HFFc6 (cell line): Measurements from ENCODE around the gene PRKAA1. TPM values are rescaled to one million over a fixed set of nuclear protein-coding genes. Genes with fewer than 3 reads are reported as not detected.
"Not testable (repeated sequence)": the region's sequence is repeated elsewhere in the genome, so short reads cannot be mapped to it uniquely, and the experiment has no call there.

Experiments
- DNase-seq: peaks from one replicate; pipeline ENCODE4 v3.0.0-alpha.2; 2018
- H3K27ac Mint-ChIP-seq: 2 replicates; pipeline ENCODE4 v1.8.0; 2020; ENCODE audit warnings: mild to moderate bottlenecking, mixed read lengths
- H3K27me3 Mint-ChIP-seq: 2 replicates; pipeline ENCODE4 v1.8.0; 2021; ENCODE audit warnings: mild to moderate bottlenecking, moderate library complexity, mixed read lengths; ENCODE audit not compliant: insufficient read depth
- H3K36me3 Mint-ChIP-seq: 2 replicates; pipeline ENCODE4 v1.8.0; 2021; ENCODE audit warnings: low read depth, mixed read lengths
- H3K4me1 Mint-ChIP-seq: 2 replicates; pipeline ENCODE4 v1.8.0; 2020; ENCODE audit warnings: low read depth, mixed read lengths
- H3K4me3 Mint-ChIP-seq: 2 replicates; pipeline ENCODE4 v1.8.0; 2020; ENCODE audit warnings: mild to moderate bottlenecking, moderate library complexity, mixed read lengths
- H3K9me3 Mint-ChIP-seq: 2 replicates; pipeline ENCODE4 v1.8.0; 2020; ENCODE audit warnings: mild to moderate bottlenecking, mixed read lengths
- CTCF ChIP-seq: fragments of 200-600 bp; sonication (generic); IDR thresholded peaks from 2 replicates; pipeline ENCODE4 v1.5.0; 2021; ENCODE audit warnings: antibody characterized with exemption, mild to moderate bottlenecking
- total RNA-seq, 6 experiments: library from RNA; stranded (reverse); fragmentation: NEBNext Ultra II Directional; extraction: Animal tissue kit (Norgen Biotek cat#: 25700); gene quantifications; 2 replicates in 1 of 6; 3 replicates in 5 of 6; pipeline ENCODE4 v1.2.3, GENCODE V29; 2021

Gene PRKAA1
- total RNA-seq, 6 experiments from 2014 or later: 81.7 to 103 (median 88.3) TPM

- H3K27me3 Mint-ChIP-seq: no peaks in the 10 kb centered on the region
- no peak for TF ChIP-seq CTCF
- peak overlapping the region; percentile 86 for H3K4me3 Mint-ChIP-seq
- peaks cover 59% of the 10 kb centered on the region for H3K4me1 Mint-ChIP-seq
- H3K36me3 Mint-ChIP-seq: peaks cover 17% of the 10 kb centered on the region
- peak overlapping the region; percentile 95 for H3K27ac Mint-ChIP-seq
- peak; percentile 52 for DNase-seq
- no peaks in the 10 kb centered on the region for H3K9me3 Mint-ChIP-seq
Measured at GRCh38 chr5:40797273-40798011, 732 bp downstream of the PRKAA1 start.

GRCh38 chr5:40796487-40796889 lies 1.7 kb downstream of the PRKAA1 start:
- peaks cover 17% of the 10 kb centered on the region for H3K36me3 Mint-ChIP-seq
- no peak for TF ChIP-seq CTCF
- DNase-seq: peak; percentile 12
- H3K27me3 Mint-ChIP-seq: no peaks in the 10 kb centered on the region
- H3K9me3 Mint-ChIP-seq: no peaks in the 10 kb centered on the region
- peaks cover 62% of the 10 kb centered on the region for H3K4me1 Mint-ChIP-seq
- H3K4me3 Mint-ChIP-seq: peak overlapping the region; percentile 86
- H3K27ac Mint-ChIP-seq: peak overlapping the region; percentile 51

- not testable (repeated sequence) for H3K27me3 Mint-ChIP-seq, H3K27ac Mint-ChIP-seq, H3K9me3 Mint-ChIP-seq, DNase-seq, H3K4me3 Mint-ChIP-seq
- Mint-ChIP-seq H3K4me1 (peaks cover 71% of the 10 kb centered on the region), H3K36me3 (peaks cover 17% of the 10 kb centered on the region)
Measured at GRCh38 chr5:40794877-40795276, 3.3 kb downstream of the PRKAA1 start.

- Mint-ChIP-seq H3K36me3 (peaks cover 19% of the 10 kb centered on the region), H3K4me1 (peaks cover 70% of the 10 kb centered on the region)
- not testable (repeated sequence) for H3K27ac Mint-ChIP-seq, H3K4me3 Mint-ChIP-seq, H3K9me3 Mint-ChIP-seq, H3K27me3 Mint-ChIP-seq, DNase-seq
Measured at GRCh38 chr5:40794340-40794739, 3.8 kb downstream of the PRKAA1 start.

- H3K27me3 Mint-ChIP-seq, DNase-seq, H3K27ac Mint-ChIP-seq, H3K9me3 Mint-ChIP-seq, H3K4me3 Mint-ChIP-seq: not testable (repeated sequence)
- H3K36me3 Mint-ChIP-seq: peaks cover 35% of the 10 kb centered on the region
- H3K4me1 Mint-ChIP-seq: peaks cover 66% of the 10 kb centered on the region
Measured at GRCh38 chr5:40792691-40793090, 5.5 kb downstream of the PRKAA1 start.

GRCh38 chr5:40791715-40792139 lies 6.4 kb downstream of the PRKAA1 start:
- H3K4me3 Mint-ChIP-seq: peak overlapping the region; percentile 32; the same call in 1 of the 2 replicates
- H3K36me3 Mint-ChIP-seq: peaks cover 40% of the 10 kb centered on the region
- no peaks in the 10 kb centered on the region for H3K27me3 Mint-ChIP-seq
- H3K27ac Mint-ChIP-seq: peak overlapping the region; percentile 44; the same call in 1 of the 2 replicates
- H3K9me3 Mint-ChIP-seq: peaks cover 9% of the 10 kb centered on the region
- TF ChIP-seq CTCF: no peak
- no peak for DNase-seq
- H3K4me1 Mint-ChIP-seq: peaks cover 62% of the 10 kb centered on the region

- TF ChIP-seq CTCF: no peak
- DNase-seq: no peak
- Mint-ChIP-seq H3K4me3 (peak overlapping the region; percentile 32), H3K27ac (peak overlapping the region; percentile 44; the same call in 1 of the 2 replicates), H3K36me3 (peaks cover 47% of the 10 kb centered on the region), H3K9me3 (peaks cover 9% of the 10 kb centered on the region), H3K4me1 (peaks cover 55% of the 10 kb centered on the region), H3K27me3 (no peaks in the 10 kb centered on the region)
Measured at GRCh38 chr5:40790947-40791593, 7.1 kb downstream of the PRKAA1 start.

- H3K27me3 Mint-ChIP-seq, H3K4me3 Mint-ChIP-seq, H3K27ac Mint-ChIP-seq, H3K9me3 Mint-ChIP-seq, DNase-seq: not testable (repeated sequence)
- peaks cover 31% of the 10 kb centered on the region for H3K36me3 Mint-ChIP-seq
- peaks cover 49% of the 10 kb centered on the region for H3K4me1 Mint-ChIP-seq
Measured at GRCh38 chr5:40788941-40789340, 9.2 kb downstream of the PRKAA1 start.
